PC-3 (cell line): ENCODE results near the gene TNIP1. TPM values are rescaled to one million over a fixed set of nuclear protein-coding genes. Genes with fewer than 3 reads are reported as not detected.

Experiments used
- ATAC-seq: fragments of 200-7000 bp; cut with Tn5 transposase; 2 replicates; pipeline ENCODE4 v1.9.1; 2020; ENCODE audit warnings: mild to moderate bottlenecking, moderate library complexity
- BruUV-seq: library from RNA; stranded (reverse); fragments of 400-500 nt; replicated peaks from 2 replicates; lab custom pipeline; 2021; lab: Mats Ljungman, UMichigan
- CTCF ChIA-PET: fragments of 300-600 bp; sonication (Branson Sonifier 250); formaldehyde crosslinking; loops from one replicate; lab custom pipeline; 2022; ENCODE audit warnings: antibody characterized with exemption; lab: Charles Lee
- POLR2A ChIA-PET: fragments of 300-600 bp; sonication (Branson Sonifier 250); formaldehyde crosslinking; loops from one replicate; lab custom pipeline; 2022; ENCODE audit warnings: antibody characterized with exemption; ENCODE audit not compliant: unreplicated experiment; lab: Charles Lee
- DNase-seq: peaks from one replicate; pipeline ENCODE4 v3.0.0-alpha.2; 2015
- H2AFZ ChIP-seq: fragments of 300-600 bp; sonication (generic); 2 replicates; pipeline ENCODE4 v1.6.0; 2016; ENCODE audit warnings: antibody characterized with exemption, low read length
- H3F3A ChIP-seq: fragments of 300-600 bp; sonication (generic); one replicate; pipeline ENCODE4 v1.6.0; 2017; ENCODE audit warnings: antibody characterized with exemption, low read length, control low read depth, mild to moderate bottlenecking; ENCODE audit not compliant: unreplicated experiment
- H3K27ac ChIP-seq: fragments of 300-600 bp; sonication (generic); 2 replicates; pipeline ENCODE4 v1.5.1; 2016; ENCODE audit warnings: mild to moderate bottlenecking, low read length
- H3K27me3 ChIP-seq: fragments of 300-600 bp; sonication (generic); 2 replicates; pipeline ENCODE4 v1.6.1; 2016; ENCODE audit warnings: low read length, mixed read lengths
- H3K36me3 ChIP-seq: fragments of 300-600 bp; sonication (generic); 2 replicates; pipeline ENCODE4 v1.6.1; 2016; ENCODE audit warnings: low read depth, mixed run types, low read length, mixed read lengths
- H3K4me1 ChIP-seq: fragments of 300-600 bp; sonication (generic); 2 replicates; pipeline ENCODE4 v1.5.1; 2016; ENCODE audit warnings: low read length; ENCODE audit not compliant: insufficient read depth
- H3K4me2 ChIP-seq: fragments of 300-600 bp; sonication (generic); 2 replicates; pipeline ENCODE4 v1.6.0; 2016; ENCODE audit warnings: low read length
- H3K4me3 ChIP-seq: fragments of 300-600 bp; sonication (generic); 2 replicates; pipeline ENCODE4 v1.5.1; 2016; ENCODE audit warnings: mild to moderate bottlenecking, low read length, mixed read lengths
- H3K79me2 ChIP-seq: fragments of 300-600 bp; sonication (generic); 2 replicates; pipeline ENCODE4 v1.6.1; 2017; ENCODE audit warnings: low read length, mixed read lengths
- H3K9ac ChIP-seq: fragments of 300-600 bp; sonication (generic); 2 replicates; pipeline ENCODE4 v1.6.0; 2016; ENCODE audit warnings: mild to moderate bottlenecking, low read length
- H3K9me2 ChIP-seq: fragments of 300-600 bp; sonication (generic); replicated peaks from 2 replicates; pipeline ENCODE4 v1.6.1; 2016; ENCODE audit warnings: mixed run types, low read length, mixed read lengths
- H3K9me3 ChIP-seq: fragments of 300-600 bp; sonication (generic); 2 replicates; pipeline ENCODE4 v1.6.1; 2016; ENCODE audit warnings: low read length, mixed read lengths
- H4K20me1 ChIP-seq: fragments of 300-600 bp; sonication (generic); 2 replicates; pipeline ENCODE4 v1.6.1; 2016; ENCODE audit warnings: low read length, mixed read lengths
- CTCF ChIP-seq: fragments of 300-600 bp; sonication (generic); conservative IDR thresholded peaks from 2 replicates; pipeline ENCODE4 v1.5.1; 2017; ENCODE audit warnings: antibody characterized with exemption, low read depth, mild to moderate bottlenecking, low read length
- EZH2 ChIP-seq: fragments of 300-600 bp; sonication (generic); IDR thresholded peaks from one replicate; pipeline ENCODE4 v1.6.1; 2017; ENCODE audit warnings: antibody characterized with exemption, mild to moderate bottlenecking, low read length; ENCODE audit not compliant: unreplicated experiment
- EZH2phosphoT487 ChIP-seq: fragments of 300-600 bp; sonication (generic); IDR thresholded peaks from 2 replicates; pipeline ENCODE4 v1.6.1; 2018; ENCODE audit warnings: mild to moderate bottlenecking, antibody characterized with exemption, low read length, borderline replicate concordance
- intact Hi-C: fragments of 100-400 bp; cut with micrococcal nuclease; formaldehyde crosslinking; loops from 2 replicates; pipeline ENCODE4 v1.9.0; 2023
- total RNA-seq: library from RNA; depleted of rRNA; stranded (reverse); fragments of >200 nt; gene quantifications from 2 replicates; pipeline ENCODE4 v1.2.3, GENCODE V29; 2014

The TNIP1 gene
- total RNA-seq, 1 experiment from 2014 or later = 90.0 TPM

GRCh38 chr5:151008210-151008491 lies 72.7 kb downstream of the TNIP1 start:
- ChIA-PET POLR2A (no interaction called here), CTCF (no interaction called here)
- Histone ChIP-seq H3K4me2 (no peak overlapping the region), H4K20me1 (no peaks in the 10 kb centered on the region), H3K27ac (no peak overlapping the region), H3K79me2 (no peaks in the 10 kb centered on the region), H3K4me1 (no peaks in the 10 kb centered on the region), H3K9ac (no peak overlapping the region), H3K4me3 (no peak overlapping the region), H3K9me2 (no peaks in the 10 kb centered on the region), H3F3A (no peaks in the 10 kb centered on the region), H2AFZ (no peak overlapping the region), H3K9me3 (no peaks in the 10 kb centered on the region), H3K27me3 (no peaks in the 10 kb centered on the region), H3K36me3 (no peaks in the 10 kb centered on the region)
- DNase-seq = no peak
- no peak for ATAC-seq
- intact Hi-C loops = no loop called here
- TF ChIP-seq EZH2 (no peak), CTCF (no peak), EZH2phosphoT487 (no peak)
- no TSS peak for BruUV-seq

GRCh38 chr5:151007430-151008209 lies 73.2 kb downstream of the TNIP1 start:
- Histone ChIP-seq H3K4me3 (no peak overlapping the region), H3F3A (no peaks in the 10 kb centered on the region), H4K20me1 (no peaks in the 10 kb centered on the region), H3K4me2 (no peak overlapping the region), H3K36me3 (no peaks in the 10 kb centered on the region), H2AFZ (no peak overlapping the region), H3K79me2 (no peaks in the 10 kb centered on the region), H3K9me3 (no peaks in the 10 kb centered on the region), H3K9me2 (no peaks in the 10 kb centered on the region), H3K4me1 (no peaks in the 10 kb centered on the region), H3K27me3 (no peaks in the 10 kb centered on the region), H3K27ac (no peak overlapping the region), H3K9ac (no peak overlapping the region)
- no peak for ATAC-seq
- TF ChIP-seq CTCF = no peak
- no peak for TF ChIP-seq EZH2phosphoT487
- no peak for TF ChIP-seq EZH2
- intact Hi-C loops = no loop called here
- ChIA-PET CTCF (no interaction called here), POLR2A (interaction anchor here (0.7 kb wide), 1 partner anchor 16 kb away, joined by 3 read pairs; no protein-coding TSS in a partner anchor)
- BruUV-seq = no TSS peak
- no peak for DNase-seq

GRCh38 chr5:151006704-151007334 lies 74.0 kb downstream of the TNIP1 start:
- Histone ChIP-seq H3K27ac (no peak overlapping the region), H3K27me3 (no peaks in the 10 kb centered on the region), H3K4me2 (no peak overlapping the region), H3K36me3 (no peaks in the 10 kb centered on the region), H3K4me1 (no peaks in the 10 kb centered on the region), H3K79me2 (no peaks in the 10 kb centered on the region), H3K9me3 (no peaks in the 10 kb centered on the region), H2AFZ (no peak overlapping the region), H3F3A (no peaks in the 10 kb centered on the region), H4K20me1 (no peaks in the 10 kb centered on the region), H3K9me2 (no peaks in the 10 kb centered on the region), H3K4me3 (no peak overlapping the region), H3K9ac (no peak overlapping the region)
- DNase-seq (no peak), ATAC-seq (no peak)
- ChIA-PET POLR2A (interaction anchor here (0.7 kb wide), 1 partner anchor 17 kb away, joined by 3 read pairs; no protein-coding TSS in a partner anchor), CTCF (no interaction called here)
- TF ChIP-seq CTCF (no peak), EZH2 (no peak), EZH2phosphoT487 (no peak)
- BruUV-seq = no TSS peak
- intact Hi-C loops = no loop called here
